ENCODE data around the gene MAPK8IP3.

MAPK8IP3 gene

GRCh38 chr16:1705688-1706385, at the start of gene MAPK8IP3:
TSS of gene MAPK8IP3 (plus strand) at chr16:1706195. CDS start at chr16:1706340, 145 bp downstream.
- DNase-seq: peak; percentile 86

- DNase-seq: peak; percentile 94
Observed at GRCh38 chr16:1656808-1657617, 49.0 kb upstream of the MAPK8IP3 start.

- DNase-seq: no peak
Observed at GRCh38 chr16:1657841-1658240, 48.2 kb upstream of the MAPK8IP3 start.

GRCh38 chr16:1659031-1659430, 47.0 kb upstream of the MAPK8IP3 start:
- no peak for DNase-seq

- no peak for DNase-seq
Observed at GRCh38 chr16:1661826-1662225, 44.2 kb upstream of the MAPK8IP3 start.

- DNase-seq: no peak
Observed at GRCh38 chr16:1662543-1662942, 43.5 kb upstream of the MAPK8IP3 start.

- no peak for DNase-seq
Observed at GRCh38 chr16:1665829-1666228, 40.2 kb upstream of the MAPK8IP3 start.

DNA sequence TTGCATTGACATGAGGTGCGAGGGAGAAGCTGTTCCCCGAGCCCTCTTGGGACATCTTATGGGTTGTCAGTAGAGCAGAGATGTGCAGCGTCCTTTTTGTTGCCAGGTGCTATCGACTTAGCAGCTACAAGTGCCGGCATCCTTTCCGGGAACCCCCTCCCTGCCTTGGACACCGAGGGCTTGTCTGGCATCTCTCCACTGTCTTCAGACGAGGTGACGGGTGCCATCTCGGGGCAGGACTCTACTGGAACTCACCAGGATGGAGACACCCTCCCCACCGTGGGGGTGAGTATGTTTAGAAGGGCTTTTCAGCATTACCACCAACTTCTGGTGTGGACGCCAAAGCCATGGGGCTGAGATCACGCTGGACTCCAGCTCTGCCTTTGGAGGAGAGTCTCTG, 39.7 kb upstream of the MAPK8IP3 start:
- DNase-seq: no peak

GRCh38 chr16:1667271-1667670, 38.7 kb upstream of the MAPK8IP3 start:
- no peak for DNase-seq

DNA sequence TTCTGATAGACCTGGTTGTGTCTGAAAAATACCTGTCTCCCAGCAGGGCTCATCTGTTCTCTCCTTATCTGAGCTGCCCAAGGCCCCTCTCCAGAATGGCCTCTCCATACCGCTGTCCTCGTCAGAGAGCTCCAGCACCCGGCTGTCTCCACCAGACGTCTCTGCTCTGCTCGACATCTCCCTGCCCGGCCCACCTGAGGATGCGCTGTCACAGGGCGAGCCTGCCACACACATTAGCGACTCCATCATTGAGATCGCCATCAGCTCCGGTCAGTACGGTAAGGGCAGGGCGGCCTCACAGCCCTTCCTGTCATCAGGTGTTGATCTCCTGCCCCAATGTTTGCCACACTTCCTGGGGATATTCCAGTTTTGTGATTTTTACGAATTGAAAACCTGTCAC, 38.1 kb upstream of the MAPK8IP3 start:
- DNase-seq: no peak

GRCh38 chr16:1668612-1669319, 37.2 kb upstream of the MAPK8IP3 start:
- no peak for DNase-seq

GRCh38 chr16:1669698-1670097, 36.3 kb upstream of the MAPK8IP3 start:
- DNase-seq: no peak

- no peak for DNase-seq
Observed at GRCh38 chr16:1670371-1670770, 35.6 kb upstream of the MAPK8IP3 start.

DNA sequence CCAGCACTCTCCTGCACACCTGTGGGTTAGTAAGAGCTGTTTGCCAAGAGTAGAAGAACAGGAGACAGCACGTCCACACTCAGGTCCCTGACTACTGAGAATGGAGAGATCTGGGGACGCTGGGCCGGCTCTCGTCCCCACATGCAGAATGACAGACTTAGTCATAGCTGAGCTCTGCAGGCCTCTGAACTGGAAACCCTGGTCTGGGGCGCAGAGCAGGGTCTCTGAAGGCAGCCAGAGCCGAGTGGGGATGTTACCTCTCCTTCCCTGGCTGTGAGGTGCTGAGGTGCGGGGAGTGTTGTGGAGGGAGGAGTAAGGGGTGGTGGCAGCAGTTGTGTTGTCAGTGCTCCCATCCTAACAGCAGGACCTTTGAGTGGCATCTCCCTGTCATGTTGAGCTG, 35.1 kb upstream of the MAPK8IP3 start:
- DNase-seq: no peak

DNA sequence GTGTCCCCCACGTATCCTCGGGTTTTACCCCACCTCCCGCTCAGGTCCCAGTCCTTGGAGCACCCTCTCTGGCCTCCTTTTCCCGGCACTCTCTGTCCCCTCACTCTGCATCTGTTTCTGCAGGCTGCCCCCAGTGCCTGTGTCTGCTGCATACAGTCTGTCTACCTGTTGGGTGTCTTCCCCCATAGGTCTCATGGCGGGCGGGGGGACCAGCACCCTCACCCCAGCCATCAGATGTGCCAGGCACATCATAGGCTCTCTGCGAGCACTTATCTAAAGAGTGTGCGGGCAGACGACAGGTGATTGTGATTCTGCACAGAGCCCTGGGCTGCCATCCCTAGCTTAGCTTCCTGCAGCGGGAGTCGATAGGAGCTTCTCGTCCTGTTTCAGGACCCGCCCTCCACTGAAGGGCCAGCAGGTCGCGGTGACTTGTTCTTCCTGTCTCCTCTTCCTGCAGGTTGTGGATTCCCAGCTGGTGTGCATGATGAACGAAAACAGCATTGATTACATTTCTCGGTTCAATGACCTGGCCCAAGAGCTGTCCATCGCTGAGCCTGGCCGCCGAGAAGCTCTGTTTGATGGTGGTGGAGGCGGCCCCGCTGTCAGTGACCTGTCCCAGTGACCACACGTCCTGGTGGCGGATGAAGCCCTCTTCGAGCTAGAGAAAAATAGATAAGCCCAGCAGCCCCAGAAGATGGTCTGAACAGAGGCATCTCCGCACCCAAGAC, 32.4 kb upstream of the MAPK8IP3 start:
- no peak for DNase-seq

- DNase-seq: no peak
Observed at GRCh38 chr16:1674306-1674705, 31.7 kb upstream of the MAPK8IP3 start.

DNA sequence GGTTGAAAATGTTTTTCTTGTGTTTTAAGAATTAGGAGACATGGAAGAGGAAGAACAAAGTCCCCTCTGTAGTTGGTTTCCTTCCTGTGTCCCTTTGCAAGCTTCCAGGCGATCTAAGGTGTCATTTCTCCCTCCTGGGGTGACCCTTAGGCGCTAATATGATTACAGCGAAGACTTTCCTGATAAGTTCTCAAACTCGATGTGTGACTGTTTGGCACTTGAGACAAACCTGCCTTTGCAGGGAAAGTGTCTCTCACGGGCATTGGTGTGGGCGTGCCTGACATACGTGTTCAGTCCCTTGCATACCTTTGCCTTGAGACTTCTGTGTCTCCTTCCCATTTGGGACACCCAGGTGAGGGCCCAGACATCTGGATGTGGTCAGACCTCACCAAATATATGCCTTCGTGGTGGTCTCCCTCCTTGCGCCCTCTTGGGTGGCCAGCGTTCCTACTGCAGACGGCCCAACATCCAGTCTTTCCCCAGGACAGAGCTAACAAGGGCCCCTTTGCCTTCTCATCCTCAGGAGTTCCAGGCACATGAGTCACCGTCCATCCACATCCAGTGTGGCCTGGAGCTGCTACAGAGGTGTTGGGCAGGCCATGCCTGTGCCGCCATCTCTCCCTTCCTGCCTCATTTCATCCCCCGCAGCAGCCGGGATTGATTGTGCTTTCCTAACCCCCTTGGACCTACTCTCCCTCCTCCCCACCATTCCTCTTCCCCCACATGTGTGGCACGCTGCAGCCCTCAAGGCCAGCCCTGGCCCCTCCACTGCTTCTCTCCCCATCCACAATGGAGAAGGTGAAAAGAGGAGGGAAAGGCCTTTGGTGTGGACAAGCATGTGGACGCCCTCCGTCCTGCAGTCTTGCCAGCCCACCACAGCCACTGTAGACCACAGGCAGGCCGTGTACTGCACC, 31.0 kb upstream of the MAPK8IP3 start:
- no peak for DNase-seq

DNA sequence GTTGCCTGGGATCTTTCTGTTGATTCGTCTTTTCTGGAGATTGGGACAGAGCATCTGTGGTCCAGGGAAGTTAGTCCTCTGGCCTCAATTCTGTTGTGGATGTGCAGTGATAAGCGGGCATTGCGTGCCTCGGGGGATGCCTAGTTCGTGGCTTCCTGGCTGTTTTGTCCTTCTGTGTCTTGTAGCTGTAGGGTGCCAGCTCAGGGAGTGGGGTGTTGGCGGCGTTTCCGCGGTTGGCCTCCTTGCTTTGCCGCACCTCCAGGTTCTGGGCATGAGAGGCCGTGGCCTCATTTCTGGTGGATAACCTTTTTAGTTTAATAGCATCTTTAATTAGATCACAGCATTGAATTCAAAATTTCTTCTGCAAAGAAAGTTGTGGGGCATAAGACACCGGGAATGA, 29.3 kb upstream of the MAPK8IP3 start:
- DNase-seq: no peak

GRCh38 chr16:1677339-1677738, 28.7 kb upstream of the MAPK8IP3 start:
- no peak for DNase-seq

- DNase-seq: peak; percentile 96
Observed at GRCh38 chr16:1677942-1678499, 28.0 kb upstream of the MAPK8IP3 start, which contains the start of gene JPT2. TSS of gene JPT2 (plus strand) at chr16:1678279. CDS start at chr16:1678313, 34 bp downstream.

- peak; percentile 40 for DNase-seq
Observed at GRCh38 chr16:1678500-1679098, 27.4 kb upstream of the MAPK8IP3 start.
